ENCODE results near the gene ME1. TPM values are rescaled to one million over a fixed set of nuclear protein-coding genes. Genes with fewer than 3 reads are reported as not detected.

ME1 gene
- total and polyA plus RNA-seq, 9 of the 15 experiments (the other 6 are each of a cell fraction or from before 2014, with no cell fraction given), result 3.2 to 10.4 (median 5.5) TPM

DNA sequence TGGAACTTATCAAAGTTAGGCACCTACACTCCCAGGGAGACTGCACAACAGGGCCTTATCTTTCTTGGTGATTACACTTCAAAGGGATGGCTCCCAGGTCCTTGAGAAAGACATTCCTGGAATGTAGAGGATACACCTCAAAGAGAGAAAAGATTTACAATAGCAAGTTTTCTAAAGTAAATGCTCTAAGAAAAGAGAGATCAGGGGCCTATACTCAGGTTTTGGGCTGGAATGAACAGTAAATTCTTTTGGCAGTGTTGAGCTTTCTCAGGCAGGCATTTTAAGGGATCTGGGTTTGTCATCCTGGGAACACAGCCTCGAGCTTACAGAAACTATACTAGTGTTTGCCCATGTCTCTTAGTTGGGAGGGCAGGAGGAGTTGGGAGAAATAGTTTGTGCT lies 31.7 kb upstream of the ME1 start:
- in situ Hi-C loops (cut with MboI) (no loop called here), intact Hi-C loops (cut with micrococcal nuclease) (no loop called here)
- ChIA-PET POLR2A (interaction anchor here (0.7 to 1.1 kb wide), 2 partner anchors 9 to 20 kb away, joined by 3 read pairs; no protein-coding TSS in a partner anchor), CTCF (ENCODE audit: low intra/inter-chr PET ratio) (no interaction called here)
- no peak overlapping the region for H3K27ac ChIP-seq (ENCODE audit: extremely low read depth, low read depth, low read length)
- no TSS peak for BruUV-seq (replicated peaks)
- FAIRE-seq, result no peak
- no peaks in the 10 kb centered on the region for H3K9me1 ChIP-seq (ENCODE audit: control insufficient read depth, insufficient read depth, low read length)
- no peaks in the 10 kb centered on the region for H3K36me3 ChIP-seq (ENCODE audit: control insufficient read depth, insufficient read depth, low read length)
- no peak overlapping the region for H2AFZ ChIP-seq (ENCODE audit: low read depth, low read length)
- no peaks in the 10 kb centered on the region for H4K20me1 ChIP-seq (replicated peaks; ENCODE audit: control insufficient read depth, insufficient read depth, low read length)
- H3K4me3 ChIP-seq, result no peak overlapping the region
- H3K9ac ChIP-seq (ENCODE audit: insufficient read depth in 1 of 2, low read depth in 2 of 2, low read length in 2 of 2), result no peak overlapping the region
- DNase-seq (ENCODE audit: extremely low read depth in 1 of 4, low spot score in 3 of 4), result no peak
- H3K79me2 ChIP-seq (ENCODE audit: control insufficient read depth, insufficient read depth, low read length), result no peaks in the 10 kb centered on the region
- H3K9me3 ChIP-seq (replicated peaks; ENCODE audit: control insufficient read depth, insufficient read depth, low read depth, low read length), result no peaks in the 10 kb centered on the region
- no peak overlapping the region for H3K4me2 ChIP-seq (ENCODE audit: insufficient read depth, low read length)
- H3K27me3 ChIP-seq (ENCODE audit: control insufficient read depth in 2 of 2, insufficient read depth in 2 of 2, low read length in 2 of 2), result no peaks in the 10 kb centered on the region
- ATAC-seq, result no peak
- WGBS (ENCODE audit: insufficient coverage, low coverage, missing lambda C conversion rate), result 0% methylated on average over 1 of the region's 1 CpG
- H3K4me1 ChIP-seq (replicated peaks in 1 of 2; ENCODE audit: control insufficient read depth in 2 of 2, insufficient read depth in 2 of 2, low read length in 2 of 2), result peaks cover 0 to under 1% of the 10 kb centered on the region in 2 experiments; a peak in 1 of 5 replicates
- TF ChIP-seq CHCHD3 (CRISPR knock-in tag; IDR thresholded peaks at IDR 0.05), result no peak
- no peak for TF ChIP-seq ZBTB49 (CRISPR knock-in tag; IDR thresholded peaks at IDR 0.05; ENCODE audit: borderline replicate concordance)
- no peak for TF ChIP-seq ZNF165 (CRISPR knock-in tag; IDR thresholded peaks at IDR 0.05; ENCODE audit: borderline replicate concordance)
- TF ChIP-seq PHF21A (IDR thresholded peaks at IDR 0.05; ENCODE audit: borderline replicate concordance, low read depth), result no peak
- no peak for TF ChIP-seq POLR3A (IDR thresholded peaks at IDR 0.05; ENCODE audit: borderline replicate concordance, extremely low read depth, insufficient read depth, insufficient read length)
- TF ChIP-seq, protein P1, sequence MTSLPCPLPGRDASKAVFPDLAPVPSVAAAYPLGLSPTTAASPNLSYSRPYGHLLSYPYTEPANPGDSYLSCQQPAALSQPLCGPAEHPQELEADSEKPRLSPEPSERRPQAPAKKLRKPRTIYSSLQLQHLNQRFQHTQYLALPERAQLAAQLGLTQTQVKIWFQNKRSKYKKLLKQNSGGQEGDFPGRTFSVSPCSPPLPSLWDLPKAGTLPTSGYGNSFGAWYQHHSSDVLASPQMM (CRISPR knock-in tag; IDR thresholded peaks at IDR 0.05), result no peak
- TF ChIP-seq ZNF696 (CRISPR knock-in tag; conservative IDR thresholded peaks at IDR 0.05), result no peak
- no peak for TF ChIP-seq GTF2E2 (tag; IDR thresholded peaks at IDR 0.05)
- TF ChIP-seq SFPQ (IDR thresholded peaks at IDR 0.05; ENCODE audit: low read depth, low read length), result no peak
- no peak for TF ChIP-seq TAF9B (IDR thresholded peaks at IDR 0.05; ENCODE audit: partially characterized antibody)

Data from K562 (cell line).